Dedifferentiated amniotic fluid mesenchymal stem cell (primary cell): Measurements from ENCODE around the gene CUX1.
"Not testable (repeated sequence)": the region's sequence is repeated elsewhere in the genome, so short reads cannot be mapped to it uniquely, and the experiment has no call there.

Experiments used
- DNase-seq: peaks from one replicate; pipeline ENCODE4 v3.0.0-alpha.2; 2016; ENCODE audit errors: extremely low spot score

CUX1 gene

GRCh38 chr7:102286237-102287110 is 469.0 kb downstream of the CUX1 start, which contains the start of gene SH2B2:
Gene SH2B2, plus strand, starts transcription at chr7:102286868. Its CDS starts 13,683 bp downstream, at chr7:102300551.
- peak; percentile 46 for DNase-seq

- DNase-seq: no peak
Observed at GRCh38 chr7:102287111-102287980, 469.9 kb downstream of the CUX1 start.

DNA sequence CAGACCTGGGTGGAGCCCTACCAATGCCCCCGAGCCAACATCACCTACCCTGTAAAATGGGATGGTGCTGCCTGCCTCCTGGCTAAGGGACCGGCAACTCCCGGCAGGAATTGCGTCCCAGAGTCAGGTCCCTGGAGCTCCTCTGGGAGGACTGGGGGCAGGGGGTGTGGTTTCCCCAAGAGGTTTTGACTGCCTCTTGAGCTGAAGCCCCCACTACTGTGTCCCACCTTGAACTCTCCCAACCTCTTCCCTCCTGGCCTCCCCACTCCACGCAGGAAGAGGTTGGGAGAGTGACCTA is 470.5 kb downstream of the CUX1 start:
- no peak for DNase-seq

- DNase-seq: no peak
Observed at GRCh38 chr7:102288285-102288930, 471.0 kb downstream of the CUX1 start.

- DNase-seq: no peak
Observed at GRCh38 chr7:102289057-102289456, 471.6 kb downstream of the CUX1 start.

DNA sequence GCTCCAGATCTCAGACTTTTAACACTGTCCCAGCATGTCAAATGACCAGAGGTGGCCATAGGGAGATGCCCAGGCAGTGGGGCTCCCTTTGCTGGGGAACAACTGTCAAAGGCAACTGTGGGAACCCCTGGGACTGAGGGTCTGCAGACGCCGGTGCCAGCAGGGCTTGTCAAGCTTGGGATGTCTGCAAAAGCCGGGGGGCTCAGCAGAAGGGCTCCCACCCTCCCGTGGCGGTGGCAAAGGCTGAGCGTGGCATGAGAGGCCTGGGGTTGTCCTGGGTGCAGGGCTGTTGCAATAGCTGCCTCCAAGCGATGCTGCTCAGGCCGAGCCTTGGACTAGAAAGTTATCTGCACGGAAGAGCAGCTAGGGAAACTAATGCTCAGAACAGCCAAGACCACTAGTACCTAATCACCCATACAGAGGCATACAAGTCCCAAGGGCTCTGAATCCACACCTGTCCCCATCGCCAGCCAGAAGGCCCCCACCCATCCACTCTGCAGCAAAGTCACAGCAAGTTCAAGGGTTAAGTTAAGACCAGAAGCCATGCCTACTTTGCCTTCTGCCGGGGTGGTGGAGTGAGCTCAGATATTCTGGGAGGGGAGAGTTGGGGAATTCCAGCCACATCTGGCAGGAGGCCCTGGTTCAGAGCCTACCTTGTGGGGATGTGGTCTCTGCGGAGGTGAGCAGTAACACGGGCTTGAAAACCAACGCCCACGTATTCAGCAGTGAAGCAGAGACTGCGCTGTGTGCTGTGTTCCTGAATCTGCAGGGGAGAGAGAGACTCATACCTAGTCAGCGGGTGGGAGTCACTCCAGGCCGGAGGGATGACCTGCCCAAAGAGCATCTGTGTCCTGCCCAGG is 473.9 kb downstream of the CUX1 start:
- no peak for DNase-seq

GRCh38 chr7:102291916-102292267 is 474.5 kb downstream of the CUX1 start:
- DNase-seq: no peak

DNA sequence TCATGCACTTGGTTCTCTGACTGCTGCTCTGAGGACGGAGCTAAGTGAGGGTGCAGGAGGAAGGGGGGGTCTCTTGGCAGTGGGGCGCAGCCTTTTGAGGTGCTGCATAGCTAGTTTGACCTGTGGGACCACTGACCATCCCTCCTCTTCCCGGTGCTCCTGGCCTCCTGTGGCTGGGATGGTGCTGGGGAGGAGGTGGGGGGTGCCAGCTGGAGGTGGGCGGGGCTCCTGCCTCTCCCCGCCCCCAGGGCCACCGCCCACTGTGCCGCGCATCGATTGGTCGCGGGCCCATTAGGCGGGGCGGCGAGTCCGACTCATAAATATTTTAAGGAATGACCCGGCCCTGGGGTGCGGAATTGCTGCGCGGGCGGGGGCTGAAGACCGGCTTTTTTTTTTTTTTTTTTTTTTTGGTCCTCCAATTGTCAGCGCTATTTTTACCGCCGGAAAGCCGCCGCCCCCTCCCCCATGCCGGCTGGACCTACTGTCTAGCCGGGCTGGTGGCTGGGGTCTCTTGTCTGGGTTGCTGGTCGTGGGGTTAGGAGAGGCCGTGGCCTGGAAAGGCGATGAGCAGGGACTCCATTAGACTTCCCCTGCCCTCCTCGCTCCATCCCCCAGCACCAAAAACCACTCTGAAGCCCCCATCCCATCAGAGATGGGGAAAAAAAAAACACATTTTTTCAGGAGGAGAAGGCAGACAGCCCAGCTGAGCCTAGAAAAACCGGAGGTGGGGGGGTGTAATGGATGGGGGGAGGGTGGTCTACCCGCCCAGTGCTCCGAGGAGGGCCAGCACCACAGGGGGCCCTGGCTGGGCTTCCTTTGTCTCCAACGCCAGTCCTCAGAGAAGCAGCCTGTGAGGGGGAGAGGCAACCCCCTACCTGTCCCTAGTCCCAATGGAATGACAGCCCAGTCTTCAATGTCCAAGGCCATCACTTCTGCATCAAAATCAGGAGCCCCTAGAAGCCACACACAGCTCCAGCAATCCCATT is 475.7 kb downstream of the CUX1 start:
- no peak for DNase-seq

GRCh38 chr7:102294589-102294988 is 477.2 kb downstream of the CUX1 start:
- no peak for DNase-seq

GRCh38 chr7:102295346-102296178 is 478.1 kb downstream of the CUX1 start:
- DNase-seq: no peak

- no peak for DNase-seq
Observed at GRCh38 chr7:102296179-102296438, 478.7 kb downstream of the CUX1 start.

GRCh38 chr7:102296514-102296913 is 479.1 kb downstream of the CUX1 start:
- no peak for DNase-seq

GRCh38 chr7:102297487-102298218 is 480.2 kb downstream of the CUX1 start:
- DNase-seq: no peak

DNA sequence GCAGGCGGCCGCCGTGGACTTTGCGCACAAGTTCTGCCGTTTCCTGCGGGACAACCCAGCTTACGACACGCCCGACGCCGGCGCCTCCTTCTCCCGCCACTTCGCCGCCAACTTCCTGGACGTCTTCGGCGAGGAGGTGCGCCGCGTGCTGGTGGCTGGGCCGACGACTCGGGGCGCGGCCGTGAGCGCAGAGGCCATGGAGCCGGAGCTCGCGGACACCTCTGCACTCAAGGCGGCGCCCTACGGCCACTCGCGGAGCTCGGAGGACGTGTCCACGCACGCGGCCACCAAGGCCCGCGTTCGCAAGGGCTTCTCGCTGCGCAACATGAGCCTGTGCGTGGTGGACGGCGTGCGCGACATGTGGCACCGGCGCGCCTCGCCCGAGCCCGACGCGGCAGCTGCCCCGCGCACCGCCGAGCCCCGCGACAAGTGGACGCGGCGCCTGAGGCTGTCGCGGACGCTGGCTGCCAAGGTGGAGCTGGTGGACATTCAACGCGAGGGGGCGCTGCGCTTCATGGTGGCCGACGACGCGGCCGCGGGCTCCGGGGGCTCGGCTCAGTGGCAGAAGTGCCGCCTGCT is 483.3 kb downstream of the CUX1 start:
- no peak for DNase-seq

- DNase-seq: not testable (repeated sequence)
Observed at GRCh38 chr7:102301367-102301766, 483.9 kb downstream of the CUX1 start.

DNA sequence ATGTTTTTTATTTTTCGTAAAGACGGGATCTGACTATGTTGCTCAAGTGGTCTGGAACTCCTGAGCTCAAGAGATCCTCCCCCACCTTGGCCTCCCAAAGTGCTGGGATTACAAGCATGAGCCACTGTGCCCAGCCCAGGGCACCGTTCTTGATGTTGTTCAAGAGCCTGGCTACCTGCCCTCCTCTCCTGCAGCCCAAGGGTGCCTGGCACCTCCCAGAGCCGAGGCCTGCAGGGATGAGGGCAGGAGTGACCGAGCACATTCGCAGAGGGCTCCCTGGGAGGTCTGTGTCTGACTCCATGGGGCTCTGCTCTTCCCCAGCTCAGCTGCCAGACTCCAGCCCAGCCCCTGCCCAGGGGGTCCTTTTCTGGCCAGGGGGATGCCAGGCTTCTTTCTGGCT is 484.6 kb downstream of the CUX1 start:
- no peak for DNase-seq

GRCh38 chr7:102303669-102304422 is 486.4 kb downstream of the CUX1 start:
- DNase-seq: no peak

DNA sequence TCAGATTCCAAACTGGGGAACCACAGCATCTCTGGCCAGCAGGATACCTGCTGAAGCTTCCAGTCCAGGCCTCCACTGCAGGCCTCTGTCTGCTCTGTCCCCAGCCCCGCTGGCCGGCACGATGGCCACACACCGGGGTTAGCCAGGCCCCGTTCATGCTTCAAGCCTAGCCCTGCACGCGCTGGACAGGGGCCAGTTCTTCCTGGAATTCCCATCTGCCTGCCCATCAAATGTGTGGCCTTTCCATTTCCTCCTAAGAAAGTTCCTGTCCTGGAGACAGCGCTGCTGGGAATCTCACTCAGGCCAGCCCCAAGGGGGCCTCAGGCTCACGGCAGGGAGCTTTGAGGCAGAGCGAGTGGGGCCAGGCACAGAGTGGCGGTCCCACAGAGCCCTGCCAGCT is 487.2 kb downstream of the CUX1 start:
- DNase-seq: no peak
